Measurements from ENCODE around the gene KCTD21. TPM values are rescaled to one million over a fixed set of nuclear protein-coding genes. Genes with fewer than 3 reads are reported as not detected.

Gene KCTD21
- total RNA-seq, 1 donor from 2014 or later, result 8.4 TPM

GRCh38 chr11:78197816-78198215 is 9.4 kb upstream of the KCTD21 start:
- H3K4me1 Mint-ChIP-seq, result peaks cover 26% of the 10 kb centered on the region
- no peak overlapping the region for H3K4me3 Mint-ChIP-seq
- no peak overlapping the region for H3K27ac Mint-ChIP-seq (ENCODE audit: unreplicated experiment)
- H3K9me3 Mint-ChIP-seq, result no peaks in the 10 kb centered on the region
- no peak for TF ChIP-seq CTCF (conservative IDR thresholded peaks at IDR 0.05)
- DNase-seq (ENCODE audit: low read depth, low spot score), result no peak
- H3K27me3 Mint-ChIP-seq (ENCODE audit: low read depth), result no peaks in the 10 kb centered on the region
- H3K36me3 Mint-ChIP-seq (ENCODE audit: low read depth), result peaks cover 3% of the 10 kb centered on the region

GRCh38 chr11:78196661-78197091 is 8.2 kb upstream of the KCTD21 start:
- H3K4me3 Mint-ChIP-seq, result no peak overlapping the region

GRCh38 chr11:78195917-78196560 is 7.6 kb upstream of the KCTD21 start:
- H3K4me1 Mint-ChIP-seq, result peaks cover 29% of the 10 kb centered on the region
- H3K4me3 Mint-ChIP-seq, result no peak overlapping the region
- no peak for TF ChIP-seq CTCF (conservative IDR thresholded peaks at IDR 0.05)
- no peak overlapping the region for H3K27ac Mint-ChIP-seq (ENCODE audit: unreplicated experiment)
- no peak for DNase-seq (ENCODE audit: low read depth, low spot score)
- H3K36me3 Mint-ChIP-seq (ENCODE audit: low read depth), result no peaks in the 10 kb centered on the region
- no peaks in the 10 kb centered on the region for H3K9me3 Mint-ChIP-seq
- no peaks in the 10 kb centered on the region for H3K27me3 Mint-ChIP-seq (ENCODE audit: low read depth)

More at GRCh38 chr11:78196661-78197091, 8.2 kb upstream of the KCTD21 start:
- Mint-ChIP-seq H3K27me3 (ENCODE audit: low read depth) (no peaks in the 10 kb centered on the region), H3K9me3 (no peaks in the 10 kb centered on the region), H3K27ac (ENCODE audit: unreplicated experiment) (no peak overlapping the region), H3K4me1 (peaks cover 25% of the 10 kb centered on the region), H3K36me3 (ENCODE audit: low read depth) (no peaks in the 10 kb centered on the region)
- no peak for TF ChIP-seq CTCF (conservative IDR thresholded peaks at IDR 0.05)
- no peak for DNase-seq (ENCODE audit: low read depth, low spot score)

- H3K4me3 Mint-ChIP-seq, result no peak overlapping the region
- peaks cover 43% of the 10 kb centered on the region for H3K4me1 Mint-ChIP-seq
- no peak for TF ChIP-seq CTCF (conservative IDR thresholded peaks at IDR 0.05)
- H3K27ac Mint-ChIP-seq (ENCODE audit: unreplicated experiment), result no peak overlapping the region
- no peaks in the 10 kb centered on the region for H3K36me3 Mint-ChIP-seq (ENCODE audit: low read depth)
- no peak for DNase-seq (ENCODE audit: low read depth, low spot score)
- no peaks in the 10 kb centered on the region for H3K9me3 Mint-ChIP-seq
- no peaks in the 10 kb centered on the region for H3K27me3 Mint-ChIP-seq (ENCODE audit: low read depth)
These were observed 6.1 kb upstream of the KCTD21 start for GRCh38 chr11:78194490-78194889.

GRCh38 chr11:78193806-78194205 is 5.4 kb upstream of the KCTD21 start:
- DNase-seq (ENCODE audit: low read depth, low spot score), result no peak
- Mint-ChIP-seq H3K27ac (ENCODE audit: unreplicated experiment) (no peak overlapping the region), H3K4me3 (peak overlapping the region; percentile 13), H3K9me3 (no peaks in the 10 kb centered on the region), H3K4me1 (peaks cover 44% of the 10 kb centered on the region), H3K36me3 (ENCODE audit: low read depth) (no peaks in the 10 kb centered on the region), H3K27me3 (ENCODE audit: low read depth) (no peaks in the 10 kb centered on the region)
- TF ChIP-seq CTCF (conservative IDR thresholded peaks at IDR 0.05), result no peak
